ENCODE measurements around the gene SHROOM2. TPM values are rescaled to one million over a fixed set of nuclear protein-coding genes. Genes with fewer than 3 reads are reported as not detected.

Gene SHROOM2
- total and polyA plus RNA-seq, 2 of the 4 experiments (the other 2 are of a cell fraction), result 8.1 to 14.2 TPM

DNA sequence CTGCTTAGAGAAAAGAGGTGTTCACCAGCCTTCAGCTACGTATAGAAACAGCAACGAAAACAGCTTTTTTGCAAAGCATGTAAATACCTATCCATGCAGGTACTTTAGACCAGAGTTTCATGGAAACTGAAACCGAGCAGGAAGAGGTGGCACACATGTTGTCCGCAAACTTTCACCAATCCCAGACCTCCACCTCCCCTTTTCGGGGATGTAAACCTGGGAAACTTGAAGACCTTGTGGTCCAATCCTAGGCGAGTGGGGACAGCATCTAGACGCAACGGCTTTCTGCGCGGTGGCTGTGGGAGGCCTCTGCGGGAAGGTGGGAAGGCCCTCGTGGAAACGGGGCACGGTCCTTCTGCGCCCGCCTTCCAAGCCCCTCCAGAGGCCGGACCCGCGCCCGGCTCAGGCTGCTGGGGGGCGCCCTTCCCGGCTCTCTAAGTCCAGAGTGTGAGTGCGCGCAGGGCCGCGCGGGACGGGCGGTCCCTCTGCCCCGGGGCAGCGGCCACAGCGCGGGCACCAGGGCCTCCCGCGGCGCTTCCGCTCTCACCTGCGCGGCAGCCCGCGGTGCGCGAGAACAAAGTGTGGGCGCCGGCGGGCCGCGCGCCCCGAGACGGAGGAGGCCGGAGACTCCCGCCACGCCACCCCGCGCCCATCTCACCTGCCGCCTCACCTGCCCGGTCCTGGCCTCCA, 830 bp upstream of the SHROOM2 start:
- CTCF ChIA-PET, result no interaction called here
- Histone ChIP-seq H4K5ac (ENCODE audit: low read depth, low read length) (no peak overlapping the region), H3K23ac (ENCODE audit: low read depth, low read length) (no peak overlapping the region), H2BK15ac (ENCODE audit: low read depth, low read length) (no peak overlapping the region), H3K4ac (ENCODE audit: low read depth, low read length) (no peak overlapping the region), H2AFZ (replicated peaks; ENCODE audit: low read length, poor library complexity) (no peak overlapping the region), H3K9me1 (ENCODE audit: insufficient read depth, low read length) (no peaks in the 10 kb centered on the region), H3K27me3 (ENCODE audit: control insufficient read depth, insufficient read depth, low read length) (peaks cover 19% of the 10 kb centered on the region), H3K79me1 (ENCODE audit: low read depth in 1 of 2, low read length in 2 of 2) (no peaks in the 10 kb centered on the region), H3K36me3 (ENCODE audit: control insufficient read depth, insufficient read depth, low read length) (no peaks in the 10 kb centered on the region), H3K4me3 (ENCODE audit: insufficient read depth, low read depth, low read length) (no peak overlapping the region; the same call in 1 of the 2 replicates), H3K4me2 (ENCODE audit: low read depth, low read length) (no peak overlapping the region), H4K8ac (ENCODE audit: low read depth in 2 of 2, low read length in 2 of 2) (no peak overlapping the region), H3K9me3 (ENCODE audit: control insufficient read depth, insufficient read depth, low read length) (peaks cover 8% of the 10 kb centered on the region), H3K56ac (ENCODE audit: extremely low read depth, insufficient read depth, low read length) (no peak overlapping the region), H4K91ac (ENCODE audit: insufficient read depth, low read depth, low read length) (no peak overlapping the region), H2AK5ac (ENCODE audit: low read depth, low read length) (no peak overlapping the region), H3K4me1 (ENCODE audit: control insufficient read depth, insufficient read depth, low read length) (peaks cover 4% of the 10 kb centered on the region; the same call in 1 of the 2 replicates), H2BK5ac (ENCODE audit: low read depth, low read length, poor library complexity, severe bottlenecking) (no peak overlapping the region), H3K14ac (replicated peaks; ENCODE audit: low read depth, low read length) (no peak overlapping the region), H2BK120ac (ENCODE audit: low read depth, low read length) (no peak overlapping the region), H2AK9ac (replicated peaks; ENCODE audit: low read depth, low read length, poor library complexity) (peak overlapping the region; percentile 40), H3K27ac (ENCODE audit: insufficient read depth, low read length) (no peak overlapping the region), H3K18ac (ENCODE audit: low read depth, low read length) (no peak overlapping the region), H3K9ac (ENCODE audit: low read depth, low read length) (no peak overlapping the region), H2BK20ac (ENCODE audit: low read depth, low read length) (no peak overlapping the region), H4K20me1 (ENCODE audit: insufficient read depth, low read length) (no peaks in the 10 kb centered on the region)
- in situ Hi-C loops (cut with MboI; ENCODE audit: low sequenced_read_pairs), result no loop called here
- intact Hi-C loops (cut with micrococcal nuclease), result loop anchor here (5.0 kb wide), 1 partner anchor 87 kb away; no protein-coding TSS in a partner anchor
- ATAC-seq (ENCODE audit: low read depth), result no peak
- DNase-seq, result no peak
- dilution Hi-C loops (cut with HindIII; ENCODE audit: low sequenced_read_pairs, unreplicated experiment), result no loop called here
- BruUV-seq (replicated peaks), result no TSS peak
- POLR2A ChIA-PET (ENCODE audit: unreplicated experiment), result no interaction called here
- TF ChIP-seq BHLHE40 (IDR thresholded peaks at IDR 0.05; ENCODE audit: low read depth, low read length), result no peak
- TF ChIP-seq NFE2L2 (IDR thresholded peaks at IDR 0.05; ENCODE audit: low read depth, low read length), result no peak
- no peak for TF ChIP-seq RAD21 (IDR thresholded peaks at IDR 0.05; ENCODE audit: low read length)
- no peak for TF ChIP-seq RCOR1 (IDR thresholded peaks at IDR 0.05; ENCODE audit: insufficient replicate concordance, low read length)
- TF ChIP-seq, protein P1, sequence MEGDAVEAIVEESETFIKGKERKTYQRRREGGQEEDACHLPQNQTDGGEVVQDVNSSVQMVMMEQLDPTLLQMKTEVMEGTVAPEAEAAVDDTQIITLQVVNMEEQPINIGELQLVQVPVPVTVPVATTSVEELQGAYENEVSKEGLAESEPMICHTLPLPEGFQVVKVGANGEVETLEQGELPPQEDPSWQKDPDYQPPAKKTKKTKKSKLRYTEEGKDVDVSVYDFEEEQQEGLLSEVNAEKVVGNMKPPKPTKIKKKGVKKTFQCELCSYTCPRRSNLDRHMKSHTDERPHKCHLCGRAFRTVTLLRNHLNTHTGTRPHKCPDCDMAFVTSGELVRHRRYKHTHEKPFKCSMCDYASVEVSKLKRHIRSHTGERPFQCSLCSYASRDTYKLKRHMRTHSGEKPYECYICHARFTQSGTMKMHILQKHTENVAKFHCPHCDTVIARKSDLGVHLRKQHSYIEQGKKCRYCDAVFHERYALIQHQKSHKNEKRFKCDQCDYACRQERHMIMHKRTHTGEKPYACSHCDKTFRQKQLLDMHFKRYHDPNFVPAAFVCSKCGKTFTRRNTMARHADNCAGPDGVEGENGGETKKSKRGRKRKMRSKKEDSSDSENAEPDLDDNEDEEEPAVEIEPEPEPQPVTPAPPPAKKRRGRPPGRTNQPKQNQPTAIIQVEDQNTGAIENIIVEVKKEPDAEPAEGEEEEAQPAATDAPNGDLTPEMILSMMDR (conservative IDR thresholded peaks at IDR 0.05; ENCODE audit: low read depth, low read length), result no peak
- TF ChIP-seq CHD1 (IDR thresholded peaks at IDR 0.05; ENCODE audit: low read depth, low read length), result no peak
- no peak for TF ChIP-seq FOS (IDR thresholded peaks at IDR 0.05; ENCODE audit: low read depth, low read length)
- 13% methylated on average over 24 of the region's 58 CpGs; no CpG with 5 or more reads in 1 of the 2 experiments for WGBS, 2 experiments (ENCODE audit: extremely low coverage in 2 of 2, insufficient read length in 1 of 2)
